GM18909 (cell line): ENCODE results near the gene HERC6.
A peak's percentile ranks its signal among the peaks of the same experiment; 100 is the strongest.
"Not testable (repeated sequence)": the region's sequence is repeated elsewhere in the genome, so short reads cannot be mapped to it uniquely, and the experiment has no call there.

Experiments used
- ATAC-seq: cut with Tn5 transposase; IDR thresholded peaks from one replicate; pipeline ENCODE4 v1.9.1; 2021; ENCODE audit warnings: mild to moderate bottlenecking; ENCODE audit not compliant: unreplicated experiment, poor library complexity

Gene HERC6

GRCh38 chr4:88382621-88383020, 4.0 kb downstream of the HERC6 start:
- ATAC-seq: peak; percentile 51

GRCh38 chr4:88390128-88390527, 11.5 kb downstream of the HERC6 start:
- ATAC-seq: no peak

- ATAC-seq: no peak
Measured at GRCh38 chr4:88391703-88392102, 13.1 kb downstream of the HERC6 start.

- no peak for ATAC-seq
Measured at GRCh38 chr4:88396681-88397080, 18.0 kb downstream of the HERC6 start.

GRCh38 chr4:88398381-88398780, 19.7 kb downstream of the HERC6 start:
- no peak for ATAC-seq

GRCh38 chr4:88409206-88409605, 30.6 kb downstream of the HERC6 start:
- no peak for ATAC-seq

GRCh38 chr4:88409789-88410188, 31.1 kb downstream of the HERC6 start:
- no peak for ATAC-seq

- no peak for ATAC-seq
Measured at GRCh38 chr4:88411491-88412096, 32.9 kb downstream of the HERC6 start.

GRCh38 chr4:88413801-88414200, 35.1 kb downstream of the HERC6 start:
- ATAC-seq: no peak

- ATAC-seq: no peak
Measured at GRCh38 chr4:88414755-88415154, 36.1 kb downstream of the HERC6 start.

- ATAC-seq: no peak
Measured at GRCh38 chr4:88415982-88416381, 37.3 kb downstream of the HERC6 start.

- ATAC-seq: no peak
Measured at GRCh38 chr4:88418411-88418810, 39.8 kb downstream of the HERC6 start.

- ATAC-seq: peak; percentile 65
Measured at GRCh38 chr4:88419874-88420273, 41.2 kb downstream of the HERC6 start.

GRCh38 chr4:88420844-88421243, 42.2 kb downstream of the HERC6 start:
- ATAC-seq: no peak

- ATAC-seq: no peak
Measured at GRCh38 chr4:88422403-88422802, 43.8 kb downstream of the HERC6 start.

GRCh38 chr4:88429401-88429800, 50.7 kb downstream of the HERC6 start:
- ATAC-seq: no peak

- no peak for ATAC-seq
Measured at GRCh38 chr4:88435987-88436693, 57.5 kb downstream of the HERC6 start.

- ATAC-seq: not testable (repeated sequence)
Measured at GRCh38 chr4:88437873-88438272, 59.2 kb downstream of the HERC6 start.

- no peak for ATAC-seq
Measured at GRCh38 chr4:88439161-88439760, 60.6 kb downstream of the HERC6 start.

- no peak for ATAC-seq
Measured at GRCh38 chr4:88440146-88440545, 61.5 kb downstream of the HERC6 start.

- no peak for ATAC-seq
Measured at GRCh38 chr4:88441696-88442095, 63.0 kb downstream of the HERC6 start.

GRCh38 chr4:88442689-88443191, 64.1 kb downstream of the HERC6 start:
- no peak for ATAC-seq
